ENCODE data around the gene LIME1.
"Not testable (repeated sequence)": the region's sequence is repeated elsewhere in the genome, so short reads cannot be mapped to it uniquely, and the experiment has no call there.

DNA sequence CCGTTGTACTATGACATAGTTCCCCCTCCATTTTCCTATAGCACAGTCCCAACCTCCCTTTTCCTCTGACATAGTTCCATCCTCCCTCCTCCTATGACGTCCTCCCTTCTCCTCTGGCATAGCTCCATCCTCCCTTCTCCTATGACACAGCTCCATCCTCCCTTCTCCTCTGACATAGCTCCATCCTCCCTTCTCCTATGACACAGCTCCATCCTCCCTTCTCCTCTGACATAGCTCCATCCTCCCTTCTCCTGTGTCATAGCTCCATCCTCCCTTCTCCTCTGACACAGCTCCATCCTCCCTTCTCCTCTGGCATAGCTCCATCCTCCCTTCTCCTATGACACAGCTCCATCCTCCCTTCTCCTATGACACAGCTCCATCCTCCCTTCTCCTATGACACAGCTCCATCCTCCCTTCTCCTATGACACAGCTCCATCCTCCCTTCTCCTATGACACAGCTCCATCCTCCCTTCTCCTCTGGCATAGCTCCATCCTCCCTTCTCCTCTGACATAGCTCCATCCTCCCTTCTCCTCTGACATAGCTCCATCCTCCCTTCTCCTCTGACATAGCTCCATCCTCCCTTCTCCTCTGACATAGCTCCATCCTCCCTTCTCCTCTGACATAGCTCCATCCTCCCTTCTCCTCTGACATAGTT lies 13.4 kb upstream of the LIME1 start:
- not testable (repeated sequence) for TF ChIP-seq POLR2AphosphoS5 (IDR thresholded peaks at IDR 0.05); CTCF (IDR thresholded peaks at IDR 0.05 in 8 of 11, conservative IDR thresholded peaks at IDR 0.05 in 3 of 11)
